Endothelial cell of umbilical vein (primary cell): ENCODE measurements around the gene TNFRSF19. TPM values are rescaled to one million over a fixed set of nuclear protein-coding genes. Genes with fewer than 3 reads are reported as not detected.

ENCODE experiments used
- BruUV-seq: library from RNA; stranded (reverse); fragments of 400-500 nt; replicated peaks from 2 replicates; lab custom pipeline; 2021; lab: Mats Ljungman, UMichigan
- CTCF ChIA-PET: fragments of 300-600, 350-600 bp; sonication (Branson Sonifier 250); formaldehyde crosslinking; loops from one replicate; lab custom pipeline; 2021; ENCODE audit warnings: antibody characterized with exemption, inconsistent platforms; lab: Charles Lee
- POLR2A ChIA-PET: fragments of 300-600, 350-600 bp; sonication (Branson Sonifier 250); formaldehyde crosslinking; loops from one replicate; lab custom pipeline; 2021; ENCODE audit warnings: antibody characterized with exemption, inconsistent platforms; lab: Charles Lee
- DNase-seq: peaks from one replicate; pipeline ENCODE4 v3.0.0-alpha.2; 2011; ENCODE audit warnings: low read depth, low spot score
- FAIRE-seq: peaks from 2 replicates; lab custom pipeline; 2011; peaks lifted over from hg19 to GRCh38; lab: Jason Lieb, UNC
- H2AFZ ChIP-seq: 2 replicates; pipeline ENCODE4 v1.6.0; 2012; ENCODE audit warnings: low read depth, low read length, control low read depth, inconsistent platforms
- H3K27ac ChIP-seq: 2 replicates; pipeline ENCODE4 v1.5.1; 2011; ENCODE audit warnings: low read depth, mild to moderate bottlenecking, control low read depth, low read length, moderate library complexity; ENCODE audit not compliant: insufficient read depth
- H3K27me3 ChIP-seq, 2 experiments: 2 replicates each; pipeline versions ENCODE4 v1.6.0 to v1.6.1; 2011; ENCODE audit warnings: low read length in 2 of 2, mixed read lengths in 1 of 2; ENCODE audit not compliant: control insufficient read depth in 2 of 2, insufficient read depth in 2 of 2
- H3K36me3 ChIP-seq, 2 experiments: 2 replicates in 1 of 2; 3 replicates in 1 of 2; pipeline ENCODE4 v1.5.1; 2011; ENCODE audit warnings: low read length in 2 of 2, mild to moderate bottlenecking in 1 of 2, moderate library complexity in 1 of 2; ENCODE audit not compliant: control insufficient read depth in 2 of 2, insufficient read depth in 2 of 2; ENCODE audit errors: extremely low read depth in 1 of 2
- H3K4me1 ChIP-seq: 3 replicates; pipeline ENCODE4 v1.5.1; 2011; ENCODE audit warnings: mild to moderate bottlenecking, low read length; ENCODE audit not compliant: control insufficient read depth, insufficient read depth; ENCODE audit errors: extremely low read depth
- H3K4me2 ChIP-seq: 2 replicates; pipeline ENCODE4 v1.6.1; 2011; ENCODE audit warnings: low read length, control low read depth, mixed read lengths; ENCODE audit not compliant: insufficient read depth
- H3K4me3 ChIP-seq, 3 experiments: fragments of 200-600 bp in 1 of 3; sonication (generic), shearing (Covaris generic) in 1 of 3; replicated peaks in 1 of 3; 2 replicates each; pipeline ENCODE4 v1.5.1; 2011 to 2016; ENCODE audit warnings: control low read depth in 3 of 3, low read length in 3 of 3, mild to moderate bottlenecking in 2 of 3, inconsistent platforms in 1 of 3, low read depth in 1 of 3, moderate library complexity in 1 of 3; ENCODE audit not compliant: insufficient read depth in 1 of 3
- H3K79me2 ChIP-seq: 2 replicates; pipeline ENCODE4 v1.6.0; 2012; ENCODE audit warnings: low read length, inconsistent platforms; ENCODE audit not compliant: control insufficient read depth, insufficient read depth
- H3K9ac ChIP-seq: replicated peaks from 2 replicates; pipeline ENCODE3; 2011; ENCODE audit warnings: low read length, control low read depth; ENCODE audit not compliant: insufficient read depth; ENCODE audit errors: extremely low read depth
- H3K9me1 ChIP-seq: replicated peaks from 3 replicates; pipeline ENCODE4 v1.6.0; 2011; ENCODE audit warnings: mild to moderate bottlenecking, low read length; ENCODE audit not compliant: control insufficient read depth, insufficient read depth; ENCODE audit errors: extremely low read depth
- H3K9me3 ChIP-seq: replicated peaks from 2 replicates; pipeline ENCODE4 v1.5.1; 2012; ENCODE audit warnings: low read length, inconsistent platforms; ENCODE audit not compliant: control insufficient read depth, insufficient read depth
- H4K20me1 ChIP-seq: replicated peaks from 2 replicates; pipeline ENCODE3; 2011; ENCODE audit warnings: mild to moderate bottlenecking, low read length; ENCODE audit not compliant: control insufficient read depth, insufficient read depth; ENCODE audit errors: extremely low read depth
- EZH2 ChIP-seq: IDR thresholded peaks from 2 replicates; pipeline ENCODE4 v1.6.1; 2012; ENCODE audit warnings: borderline replicate concordance, low read depth, mild to moderate bottlenecking, moderate library complexity, low read length, inconsistent platforms; ENCODE audit not compliant: severe bottlenecking
- FOS ChIP-seq: IDR thresholded peaks from 2 replicates; pipeline ENCODE4 v1.6.1; 2011; ENCODE audit warnings: mild to moderate bottlenecking, low read length, moderate library complexity, borderline replicate concordance; ENCODE audit not compliant: insufficient read depth
- GATA2 ChIP-seq: IDR thresholded peaks from 2 replicates; pipeline ENCODE4 v1.7.0; 2011; ENCODE audit warnings: low read depth, mild to moderate bottlenecking, moderate library complexity, mixed read lengths, low read length; ENCODE audit not compliant: insufficient read length, insufficient read depth
- JUN ChIP-seq: IDR thresholded peaks from 2 replicates; pipeline ENCODE4 v1.6.1; 2011; ENCODE audit warnings: borderline replicate concordance, low read depth; ENCODE audit not compliant: insufficient read length, insufficient read depth
- MYC ChIP-seq: IDR thresholded peaks from one replicate; pipeline ENCODE4 v1.6.1; 2011; ENCODE audit warnings: mild to moderate bottlenecking, low read depth, low read length
- POLR2A ChIP-seq: IDR thresholded peaks from 2 replicates; pipeline ENCODE4 v1.6.1; 2012; ENCODE audit warnings: low read depth, mild to moderate bottlenecking, control low read depth, low read length
- dilution Hi-C: fragments of 300-500 bp; cut with MboI; formaldehyde crosslinking; loops from one replicate; pipeline ENCODE4 v1.15.0; 2019; ENCODE audit warnings: low sequenced_read_pairs; ENCODE audit not compliant: extremely low pct_ligation_motif_present
- intact Hi-C: fragments of 100-400 bp; cut with micrococcal nuclease; formaldehyde crosslinking; loops from one replicate; pipeline ENCODE4 v1.10.0; 2022
- polyA plus RNA-seq, 4 experiments: library from polyadenylated mRNA; depleted of rRNA in 3 of 4; stranded (reverse) in 3 of 4; unstranded in 1 of 4; fragments of >200 nt; gene quantifications; 2 replicates each; pipeline versions ENCODE4 v1.2.1 to v1.2.3, GENCODE V29; 2011 to 2012; ENCODE audit warnings: missing spikeins in 1 of 4
- total RNA-seq: library from RNA; stranded (reverse); gene quantifications from 2 replicates; pipeline ENCODE4 v1.2.3, GENCODE V29; 2021
- TF ChIP-seq, protein P1 (sequence below): IDR thresholded peaks from 2 replicates; pipeline ENCODE4 v1.6.1; 2011; ENCODE audit not compliant: insufficient read depth, insufficient read length

Gene TNFRSF19
- total and polyA plus RNA-seq, 2 donors (not counting 3 experiments of a cell fraction or from before 2014, with no cell fraction given) = 0.23 to 0.29 TPM

DNA sequence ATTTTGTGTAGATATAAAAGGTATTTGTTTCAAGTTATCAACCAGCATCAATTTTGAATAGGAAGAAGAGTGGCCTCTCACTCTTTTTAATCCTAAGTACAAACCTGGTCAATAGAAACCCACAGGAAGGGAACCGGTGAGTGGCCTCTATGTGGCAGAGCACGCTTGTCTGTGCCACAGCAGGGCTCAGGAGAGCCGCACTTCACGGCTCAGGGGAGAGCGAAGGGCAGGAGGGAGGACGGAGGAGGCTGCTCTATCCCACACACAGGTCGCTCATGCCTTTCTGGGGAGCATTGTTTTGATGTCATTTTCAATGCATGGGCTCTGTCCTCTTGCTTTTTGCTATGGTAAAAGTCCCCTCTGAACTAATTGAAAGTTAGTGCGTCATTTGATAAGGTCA lies 57.2 kb downstream of the TNFRSF19 start:
- no peak for DNase-seq
- dilution Hi-C loops = no loop called here
- no peaks in the 10 kb centered on the region for H4K20me1 ChIP-seq

DNA sequence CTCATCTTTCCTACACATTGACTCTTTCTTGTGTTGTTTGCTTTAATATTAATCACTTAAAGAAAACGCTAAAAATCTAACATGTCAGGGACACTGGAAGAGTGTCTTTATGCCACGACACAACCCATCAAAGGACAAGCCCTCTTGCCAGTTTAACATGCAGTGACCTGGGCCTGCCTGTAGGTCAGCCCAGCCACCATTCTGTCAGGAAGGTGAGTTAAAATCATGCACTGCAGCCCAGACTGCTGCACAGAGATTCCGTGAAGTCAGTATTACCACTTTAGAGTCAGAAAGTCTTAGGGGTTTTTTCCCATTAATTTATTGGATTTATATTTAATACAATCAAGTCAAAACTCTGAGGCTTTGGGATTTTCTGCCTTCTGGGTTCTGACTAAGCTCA lies 58.0 kb downstream of the TNFRSF19 start:
- Histone ChIP-seq H3K4me1 (no peaks in the 10 kb centered on the region), H3K4me3 (no peak overlapping the region), H3K9me1 (no peaks in the 10 kb centered on the region), H3K36me3 (no peaks in the 10 kb centered on the region), H3K9ac (no peak overlapping the region), H3K27ac (no peak overlapping the region), H3K4me2 (no peak overlapping the region), H3K9me3 (no peaks in the 10 kb centered on the region), H2AFZ (no peak overlapping the region), H3K27me3 (no peaks in the 10 kb centered on the region), H4K20me1 (no peaks in the 10 kb centered on the region), H3K79me2 (no peaks in the 10 kb centered on the region)
- ChIA-PET CTCF (interaction anchor here (1.2 kb wide), 1 partner anchor 84 kb away, joined by 3 read pairs; no protein-coding TSS in a partner anchor), POLR2A (no interaction called here)
- FAIRE-seq (no peak), DNase-seq (no peak)
- BruUV-seq = no TSS peak
- dilution Hi-C loops (no loop called here), intact Hi-C loops (no loop called here)
- no peak for TF ChIP-seq POLR2A

More for the DNA sequence above, 57.2 kb downstream of the TNFRSF19 start:
- Histone ChIP-seq H3K4me3 (no peak overlapping the region), H3K9me3 (no peaks in the 10 kb centered on the region), H3K79me2 (no peaks in the 10 kb centered on the region), H3K27me3 (no peaks in the 10 kb centered on the region), H2AFZ (no peak overlapping the region), H3K36me3 (no peaks in the 10 kb centered on the region), H3K9me1 (no peaks in the 10 kb centered on the region), H3K4me1 (no peaks in the 10 kb centered on the region), H3K4me2 (no peak overlapping the region), H3K9ac (no peak overlapping the region), H3K27ac (no peak overlapping the region)
- CTCF ChIA-PET = no interaction called here
- TF ChIP-seq, protein P1, sequence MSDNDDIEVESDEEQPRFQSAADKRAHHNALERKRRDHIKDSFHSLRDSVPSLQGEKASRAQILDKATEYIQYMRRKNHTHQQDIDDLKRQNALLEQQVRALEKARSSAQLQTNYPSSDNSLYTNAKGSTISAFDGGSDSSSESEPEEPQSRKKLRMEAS = no peak
- TF ChIP-seq EZH2 (no peak), JUN (no peak), FOS (no peak), MYC (no peak), GATA2 (no peak), POLR2A (no peak)
- POLR2A ChIA-PET = no interaction called here
- BruUV-seq = no TSS peak
- FAIRE-seq = no peak
- intact Hi-C loops = no loop called here
